Measurements from ENCODE around the gene HOXA4. TPM values are rescaled to one million over a fixed set of nuclear protein-coding genes. Genes with fewer than 3 reads are reported as not detected.
A peak's percentile ranks its signal among the peaks of the same experiment; 100 is the strongest.

The HOXA4 gene
- total RNA-seq, 1 experiment from 2014 or later = not detected

DNA sequence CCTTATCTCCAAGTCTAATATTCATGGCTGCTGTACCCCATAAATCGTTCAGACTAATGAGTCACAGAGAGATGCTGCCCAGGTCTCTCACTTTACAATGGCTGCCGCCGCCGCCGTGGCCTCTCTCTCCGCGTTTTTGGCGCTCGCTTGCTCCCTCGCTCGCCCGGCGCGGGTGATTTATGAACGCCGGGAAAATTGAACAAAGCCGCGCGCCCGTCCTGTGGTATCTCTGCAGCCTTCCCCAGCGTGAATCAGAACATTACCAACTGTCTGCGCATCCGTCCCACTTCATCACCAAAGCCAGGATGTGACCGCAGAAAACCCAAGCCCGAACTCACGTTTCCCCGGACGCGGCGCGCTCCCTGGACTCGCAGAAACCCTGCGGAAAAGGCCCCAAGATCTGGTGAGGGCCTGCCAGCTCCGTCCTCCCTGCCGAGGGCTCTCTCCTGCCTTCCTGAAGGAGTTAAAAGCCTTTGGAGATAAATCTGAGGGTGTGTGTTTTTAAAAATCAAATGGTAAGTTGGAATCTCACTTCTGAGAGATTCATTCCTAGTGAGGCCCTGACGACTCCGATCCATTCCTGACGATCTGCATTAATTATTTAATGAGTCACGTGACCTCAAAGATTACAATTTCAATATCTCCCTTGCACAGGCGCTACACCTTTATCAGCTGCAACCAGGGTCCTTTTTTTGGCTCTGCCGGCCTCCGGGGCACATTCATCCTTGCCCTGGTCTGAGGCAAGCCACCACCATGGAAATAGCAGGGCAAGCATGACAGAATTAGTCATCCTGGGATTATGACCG, 6.3 kb downstream of the HOXA4 start:
- Mint-ChIP-seq H3K4me1 (peaks cover 9% of the 10 kb centered on the region), H3K27ac (no peak overlapping the region), H3K9me3 (no peaks in the 10 kb centered on the region), H3K4me3 (no peak overlapping the region), H3K36me3 (no peaks in the 10 kb centered on the region), H3K27me3 (ENCODE audit: low read depth) (peaks cover 100% of the 10 kb centered on the region)
- ChIA-PET POLR2A (no interaction called here), CTCF (interaction anchor here (0.9 to 1.9 kb wide), 2 partner anchors 37 to 55 kb away, joined by 4 to 5 read pairs; no protein-coding TSS in a partner anchor)
- ATAC-seq (no peak), DNase-seq (ENCODE audit: low spot score) (no peak)
- TF ChIP-seq AFF4 (CRISPR knock-in tag; IDR thresholded peaks at IDR 0.05; ENCODE audit: borderline replicate concordance) (no peak), ZBTB21 (CRISPR knock-in tag; IDR thresholded peaks at IDR 0.05; ENCODE audit: borderline replicate concordance) (no peak), USF2 (CRISPR knock-in tag; IDR thresholded peaks at IDR 0.05) (peak; percentile 51)

DNA sequence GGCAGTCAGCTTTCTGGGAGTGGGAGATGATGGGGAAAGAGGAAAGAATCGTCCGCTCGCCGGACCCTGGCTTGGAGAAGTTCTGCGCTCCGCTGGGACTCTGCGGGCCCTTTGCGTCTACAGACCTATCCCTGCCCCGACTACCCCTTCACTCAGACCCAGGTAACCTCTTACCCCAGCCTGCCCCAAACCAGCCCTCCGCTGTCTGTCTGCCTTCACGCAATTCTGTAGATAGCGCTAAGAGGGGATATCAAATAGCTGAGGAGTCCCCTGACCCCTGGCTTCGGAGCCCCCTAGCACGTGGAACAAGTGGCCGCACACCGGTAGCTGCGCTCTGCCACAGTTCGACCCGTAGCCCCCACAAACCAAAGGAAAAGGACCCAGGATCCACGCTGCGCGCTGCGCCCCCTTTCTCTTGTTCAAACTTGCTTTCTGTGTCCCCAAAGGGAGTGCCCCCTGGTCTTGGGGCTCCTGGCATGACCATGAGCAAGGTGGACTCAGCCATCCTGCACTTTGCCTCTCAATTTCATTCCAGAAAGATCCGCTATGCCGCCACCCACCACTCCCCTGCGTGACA, 7.0 kb downstream of the HOXA4 start:
- peaks cover 100% of the 10 kb centered on the region for H3K27me3 Mint-ChIP-seq (ENCODE audit: low read depth)
- ATAC-seq = peak; percentile 25
- H3K27ac Mint-ChIP-seq = no peak overlapping the region
- DNase-seq (ENCODE audit: low spot score) = no peak
- H3K36me3 Mint-ChIP-seq = no peaks in the 10 kb centered on the region
- no peak for TF ChIP-seq ZNF121 (CRISPR knock-in tag; IDR thresholded peaks at IDR 0.05)
- TF ChIP-seq ATF3 (CRISPR knock-in tag; conservative IDR thresholded peaks at IDR 0.05) = no peak
- TF ChIP-seq E2F1 (CRISPR knock-in tag; IDR thresholded peaks at IDR 0.05) = no peak
- no peak for TF ChIP-seq ZNF138 (CRISPR knock-in tag; conservative IDR thresholded peaks at IDR 0.05)
- TF ChIP-seq ZNF232 (CRISPR knock-in tag; IDR thresholded peaks at IDR 0.05) = no peak
- no peaks in the 10 kb centered on the region for H3K9me3 Mint-ChIP-seq
- peaks cover 9% of the 10 kb centered on the region for H3K4me1 Mint-ChIP-seq
- POLR2A ChIA-PET = no interaction called here
- no peak overlapping the region for H3K4me3 Mint-ChIP-seq
- CTCF ChIA-PET = interaction anchor here (0.9 to 1.9 kb wide), 4 partner anchors 27 to 56 kb away, joined by 4 to 6 read pairs (median 4); partner anchors contain the start of gene HOXA3

DNA sequence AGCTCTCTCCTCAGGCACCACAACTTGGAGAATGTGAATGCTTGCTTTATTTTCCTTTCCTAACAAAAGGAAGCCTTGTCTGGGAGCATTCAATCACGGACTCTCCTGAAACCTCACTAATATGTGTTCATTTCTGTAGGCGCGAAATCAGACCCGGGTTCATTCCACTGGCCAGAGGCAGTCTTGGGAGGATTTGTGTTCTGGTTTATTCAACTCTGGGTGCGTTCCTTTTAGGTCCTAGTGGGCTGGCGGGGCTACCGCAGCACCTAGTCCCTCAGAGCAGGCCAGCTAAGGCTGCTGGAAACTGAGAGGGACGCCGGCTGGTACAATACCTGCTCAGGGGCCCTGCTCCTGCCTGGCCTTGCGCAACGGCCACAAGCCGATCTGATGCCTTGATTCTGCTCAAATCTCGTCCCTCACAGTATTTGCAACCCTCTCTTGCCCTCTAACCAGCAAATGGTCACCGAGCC, 7.5 kb downstream of the HOXA4 start:
- ATAC-seq (peak; percentile 64), DNase-seq (ENCODE audit: low spot score) (no peak)
- Mint-ChIP-seq H3K9me3 (no peaks in the 10 kb centered on the region), H3K4me1 (peaks cover 11% of the 10 kb centered on the region), H3K27ac (no peak overlapping the region), H3K4me3 (no peak overlapping the region), H3K36me3 (no peaks in the 10 kb centered on the region), H3K27me3 (ENCODE audit: low read depth) (peaks cover 100% of the 10 kb centered on the region)
- TF ChIP-seq, protein P1, sequence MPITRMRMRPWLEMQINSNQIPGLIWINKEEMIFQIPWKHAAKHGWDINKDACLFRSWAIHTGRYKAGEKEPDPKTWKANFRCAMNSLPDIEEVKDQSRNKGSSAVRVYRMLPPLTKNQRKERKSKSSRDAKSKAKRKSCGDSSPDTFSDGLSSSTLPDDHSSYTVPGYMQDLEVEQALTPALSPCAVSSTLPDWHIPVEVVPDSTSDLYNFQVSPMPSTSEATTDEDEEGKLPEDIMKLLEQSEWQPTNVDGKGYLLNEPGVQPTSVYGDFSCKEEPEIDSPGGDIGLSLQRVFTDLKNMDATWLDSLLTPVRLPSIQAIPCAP (CRISPR knock-in tag; IDR thresholded peaks at IDR 0.05) = no peak
- TF ChIP-seq ELF4 (CRISPR knock-in tag; IDR thresholded peaks at IDR 0.05; ENCODE audit: low read depth) (no peak), FOXK1 (CRISPR knock-in tag; IDR thresholded peaks at IDR 0.05) (no peak), SMAD4 (CRISPR knock-in tag; IDR thresholded peaks at IDR 0.05) (no peak), CREM (CRISPR knock-in tag; IDR thresholded peaks at IDR 0.05) (no peak), CBFB (CRISPR knock-in tag; IDR thresholded peaks at IDR 0.05; ENCODE audit: low read depth) (no peak), FOXP1 (CRISPR knock-in tag; IDR thresholded peaks at IDR 0.05; ENCODE audit: borderline replicate concordance) (no peak), GABPB1 (CRISPR knock-in tag; IDR thresholded peaks at IDR 0.05) (peak; percentile 26; the same call in 1 of the 2 replicates), TEAD4 (CRISPR knock-in tag; IDR thresholded peaks at IDR 0.05) (no peak)
- CTCF ChIA-PET = interaction anchor here (0.9 to 1.9 kb wide), 4 partner anchors 28 to 57 kb away, joined by 4 to 6 read pairs (median 4); partner anchors contain the start of gene HOXA3
- POLR2A ChIA-PET = no interaction called here

Data from WTC11 (cell line).